Stimulated activated CD4-positive, alpha-beta T cell treated with anti-CD3 and anti-CD28 coated beads, Interleukin-12 subunit alpha, Interleukin-12 subunit beta, amount 100 ng/mL, for 48 hours (primary cell): ENCODE data around the gene GAL.
"Not testable (repeated sequence)": the region's sequence is repeated elsewhere in the genome, so short reads cannot be mapped to it uniquely, and the experiment has no call there.

Experiments
- DNase-seq, 3 donors: peaks; one replicate each; pipeline ENCODE4 v3.0.0-alpha.2; 2020; ENCODE audit warnings: low read depth in 2 of 3, low spot score in 1 of 3

The GAL gene, protein sequence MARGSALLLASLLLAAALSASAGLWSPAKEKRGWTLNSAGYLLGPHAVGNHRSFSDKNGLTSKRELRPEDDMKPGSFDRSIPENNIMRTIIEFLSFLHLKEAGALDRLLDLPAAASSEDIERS

DNA sequence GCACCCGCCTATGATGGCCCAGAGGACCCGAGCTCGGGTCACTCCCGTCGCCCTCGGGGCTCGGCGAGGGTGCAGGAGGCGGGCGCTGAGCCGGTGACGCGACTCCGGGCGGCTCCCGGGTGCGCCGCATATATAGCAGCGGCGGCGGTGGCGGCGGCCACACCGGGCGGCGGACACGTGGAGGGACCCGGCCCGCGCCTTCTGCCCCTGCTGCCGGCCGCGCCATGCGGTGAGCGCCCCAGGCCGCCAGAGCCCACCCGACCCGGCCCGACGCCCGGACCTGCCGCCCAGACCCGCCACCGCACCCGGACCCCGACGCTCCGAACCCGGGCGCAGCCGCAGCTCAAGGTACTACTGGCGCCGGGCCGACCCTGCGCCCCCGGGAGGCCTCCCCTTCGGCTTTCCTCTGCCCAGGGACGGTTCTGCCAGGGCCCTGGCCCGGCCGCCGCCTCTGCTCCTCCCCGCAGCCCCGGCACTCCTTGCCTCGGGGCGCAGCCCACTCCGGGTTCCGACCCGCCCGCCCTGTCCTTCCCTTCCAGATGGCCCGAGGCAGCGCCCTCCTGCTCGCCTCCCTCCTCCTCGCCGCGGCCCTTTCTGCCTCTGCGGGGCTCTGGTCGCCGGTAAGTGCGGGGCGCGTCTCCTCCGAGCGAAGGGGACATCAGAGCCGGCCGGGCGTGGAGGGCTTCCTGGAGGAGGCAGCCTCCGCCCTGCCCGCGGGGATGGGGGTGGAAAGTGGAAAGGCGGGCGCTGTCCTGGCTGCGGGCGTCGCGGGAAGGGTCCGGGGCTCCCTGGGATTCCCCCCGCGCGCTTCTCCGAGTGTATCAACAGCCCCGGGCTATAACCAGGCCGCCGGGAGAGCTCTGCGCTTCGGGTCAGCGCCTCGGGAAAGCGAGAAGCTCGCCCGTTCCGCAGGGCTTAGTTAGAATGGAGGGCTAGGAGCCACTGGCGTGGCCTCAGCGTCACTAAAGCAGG, at the start of gene GAL:
TSS of gene GAL (plus strand) at position 160 of the 972 bp plus-strand sequence. CDS start at position 540, 380 bp downstream.
- DNase-seq: no peak

GRCh38 chr11:68634606-68635005, 49.7 kb upstream of the GAL start:
- DNase-seq: not testable (repeated sequence)

- not testable (repeated sequence) for DNase-seq
Measured at GRCh38 chr11:68635172-68635571, 49.2 kb upstream of the GAL start.

DNA sequence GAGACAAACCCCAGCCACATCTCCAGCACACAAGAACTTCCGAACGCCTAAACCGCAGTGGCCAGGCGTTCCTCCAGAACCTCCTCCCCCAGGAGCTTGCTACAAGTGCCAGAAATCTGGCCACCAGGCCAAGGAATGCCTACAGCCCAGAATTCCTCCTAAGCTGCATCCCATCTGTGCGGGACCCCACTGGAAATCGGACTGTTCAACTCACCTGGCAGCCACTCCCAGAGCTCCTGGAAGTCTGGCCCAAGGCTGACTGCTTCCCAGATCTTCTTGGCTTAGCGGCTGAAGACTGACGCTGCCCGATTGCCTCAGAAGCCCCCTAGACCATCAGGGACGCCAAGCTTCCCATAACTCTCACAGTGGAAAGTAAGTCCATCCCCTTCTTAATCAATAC, 48.5 kb upstream of the GAL start:
- DNase-seq: not testable (repeated sequence)

DNA sequence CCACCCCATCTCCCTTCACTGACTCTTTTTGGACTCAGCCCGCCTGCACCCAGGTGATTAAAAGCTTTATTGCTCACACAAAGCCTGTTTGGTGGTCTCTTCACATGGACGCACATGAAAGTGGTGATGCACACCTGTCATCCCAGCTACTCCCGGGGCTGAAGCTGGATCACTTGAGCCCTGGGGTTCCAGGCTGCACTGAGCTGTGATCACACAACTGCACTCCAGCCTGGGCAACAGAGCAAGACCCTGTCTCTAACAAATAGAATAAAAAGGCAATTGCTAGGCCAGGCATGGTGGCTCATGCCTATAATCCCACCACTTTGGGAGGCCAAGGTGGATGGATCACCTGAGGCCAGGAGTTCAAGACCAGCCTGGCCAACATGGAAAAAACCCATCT, 45.0 kb upstream of the GAL start:
- DNase-seq: not testable (repeated sequence)

DNA sequence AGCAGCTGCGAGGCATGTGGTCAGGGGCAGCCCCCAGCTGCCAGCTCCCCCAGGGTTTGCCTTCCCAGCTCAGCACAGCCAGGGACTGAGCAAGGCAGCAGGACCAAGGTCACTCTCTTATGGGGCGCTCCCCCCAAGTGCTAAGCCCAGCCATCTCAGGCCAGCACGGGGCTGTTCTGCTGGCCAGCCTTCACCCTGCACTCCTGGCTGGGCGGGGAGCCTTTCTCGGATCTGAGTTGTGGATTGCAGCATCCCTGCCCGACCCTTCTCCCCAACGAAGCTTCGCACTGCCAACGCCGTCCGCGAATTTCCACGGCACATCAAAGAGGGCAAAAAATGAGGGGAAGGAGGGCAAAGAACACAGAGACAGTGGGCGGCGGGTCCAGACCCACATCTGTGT, 42.5 kb upstream of the GAL start:
- no peak for DNase-seq

GRCh38 chr11:68643585-68643984, 40.8 kb upstream of the GAL start:
- DNase-seq: no peak

- no peak for DNase-seq
Measured at GRCh38 chr11:68646832-68647231, 37.5 kb upstream of the GAL start.

DNA sequence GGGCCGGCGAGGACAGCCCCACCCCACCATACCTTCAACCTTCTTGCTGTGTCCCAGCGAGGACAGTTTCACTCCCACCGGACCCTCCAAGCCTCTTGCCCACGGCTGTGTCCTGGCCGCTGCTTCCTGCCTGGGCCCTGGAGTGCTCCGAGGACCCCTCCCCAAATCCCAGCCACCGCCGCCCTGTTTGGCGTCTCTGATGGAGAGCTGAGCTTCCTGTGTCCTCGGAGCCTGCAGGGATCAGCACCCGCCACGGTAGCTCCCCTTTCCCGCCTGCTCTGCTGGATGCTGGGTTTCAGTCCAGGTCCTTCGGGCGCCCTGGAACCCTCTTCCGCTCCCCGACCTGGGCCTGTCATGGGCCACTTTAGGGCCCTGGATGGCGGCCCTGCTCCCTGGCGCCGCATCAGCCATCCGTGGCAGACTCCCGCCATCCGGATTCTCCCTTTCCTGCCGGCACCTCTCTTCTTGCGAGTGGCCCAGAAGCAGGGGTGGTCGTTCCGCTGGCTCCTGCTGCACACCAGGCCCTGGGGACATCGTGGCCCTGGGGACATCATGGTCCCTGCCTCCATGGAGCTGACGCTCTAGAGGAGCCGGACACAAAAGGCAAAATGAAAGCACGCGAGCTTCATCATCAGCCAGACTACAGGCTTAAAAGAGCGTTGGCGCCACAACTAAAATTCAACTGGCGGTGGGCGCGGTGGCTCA, 34.3 kb upstream of the GAL start:
- no peak for DNase-seq

DNA sequence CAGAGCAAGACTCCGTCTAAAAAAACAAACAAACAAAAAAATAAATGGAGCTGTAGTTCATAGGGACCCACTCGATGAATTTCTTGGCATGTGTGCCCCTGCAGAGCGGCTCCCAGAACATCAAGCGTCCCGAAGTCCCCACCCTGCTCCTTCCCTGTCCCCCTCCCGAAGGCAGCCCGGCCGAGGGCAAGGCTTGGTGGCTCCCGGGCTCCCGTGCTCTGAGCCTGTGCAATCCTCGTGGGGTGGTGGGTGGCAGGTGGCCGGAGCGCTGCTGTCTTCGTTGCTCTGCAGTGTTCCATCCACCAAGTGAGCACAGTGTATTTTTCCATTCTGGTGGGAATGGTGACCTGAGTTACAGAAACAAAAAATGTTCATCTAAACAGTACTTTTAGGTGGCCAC, 33.5 kb upstream of the GAL start:
- no peak for DNase-seq

GRCh38 chr11:68651208-68651984, 32.9 kb upstream of the GAL start:
- no peak for DNase-seq

- DNase-seq: no peak
Measured at GRCh38 chr11:68651985-68652682, 32.2 kb upstream of the GAL start.

DNA sequence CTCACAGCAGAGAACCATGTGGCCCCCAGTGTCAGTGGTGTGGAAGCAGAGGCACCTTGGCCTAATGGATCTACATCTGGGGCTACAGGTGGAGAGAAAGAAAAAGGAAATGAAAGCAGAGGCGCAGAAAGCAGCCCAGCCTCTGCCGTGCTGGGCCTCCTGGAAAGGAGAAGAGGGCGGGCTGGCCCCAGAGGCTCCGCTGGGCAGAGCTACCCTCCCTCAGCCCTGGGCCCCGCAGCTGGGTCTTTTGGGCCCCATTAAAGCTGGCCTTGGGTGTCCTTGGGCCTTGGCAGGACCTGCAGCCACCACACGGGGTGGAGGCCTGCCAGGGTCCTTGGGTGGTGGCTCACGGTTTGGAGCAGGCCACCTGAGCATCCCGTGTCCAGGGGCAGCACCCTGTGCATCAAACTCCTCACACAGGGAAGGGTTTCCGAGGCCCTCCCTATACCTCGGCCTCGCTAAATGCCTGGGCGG, 31.6 kb upstream of the GAL start:
- DNase-seq: no peak

DNA sequence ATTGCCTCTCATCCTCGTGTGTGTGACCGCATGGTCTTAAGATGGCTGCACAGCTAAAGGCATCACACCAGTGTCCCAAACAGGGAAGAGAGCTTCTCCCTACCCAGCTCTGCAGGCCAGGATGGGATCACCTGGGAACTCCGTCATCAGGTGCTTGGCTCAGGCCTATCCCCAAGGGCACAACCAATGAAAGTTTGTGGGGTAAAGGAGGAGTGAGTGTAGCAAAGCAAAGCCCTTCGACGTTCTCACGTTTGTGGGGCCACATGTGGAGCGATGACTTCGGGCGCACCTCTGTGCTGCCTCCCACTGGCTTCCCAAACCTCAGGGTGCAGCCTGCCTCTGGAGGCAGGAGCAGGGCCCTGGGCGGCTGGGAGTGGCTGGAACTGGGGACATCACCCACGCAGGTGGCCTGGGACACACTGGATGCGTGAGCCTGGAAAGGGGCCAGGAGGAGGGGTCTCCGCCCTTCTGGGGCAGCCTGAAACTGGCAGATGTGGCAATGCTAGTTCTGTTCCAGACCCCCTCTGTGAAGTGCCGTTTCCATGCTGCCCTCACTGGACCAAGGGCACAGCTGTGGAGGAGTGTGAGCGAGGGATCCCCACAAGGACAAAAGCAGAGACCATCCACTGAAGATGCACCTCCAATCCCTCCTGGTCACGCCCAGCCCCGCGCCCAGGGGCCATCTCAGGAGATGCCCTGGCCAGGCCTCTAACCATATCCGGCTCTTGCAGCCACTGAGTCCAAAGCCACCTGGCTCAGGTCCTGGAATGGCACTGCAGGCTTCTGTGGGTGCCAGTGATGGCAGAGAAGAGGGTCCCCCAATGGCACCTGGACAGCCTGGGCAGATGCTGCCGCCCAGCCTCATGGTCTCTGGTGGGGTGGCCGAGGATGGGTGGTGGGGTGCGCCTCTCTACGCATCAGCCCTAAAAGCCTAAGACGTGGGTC, 30.6 kb upstream of the GAL start:
- no peak for DNase-seq

DNA sequence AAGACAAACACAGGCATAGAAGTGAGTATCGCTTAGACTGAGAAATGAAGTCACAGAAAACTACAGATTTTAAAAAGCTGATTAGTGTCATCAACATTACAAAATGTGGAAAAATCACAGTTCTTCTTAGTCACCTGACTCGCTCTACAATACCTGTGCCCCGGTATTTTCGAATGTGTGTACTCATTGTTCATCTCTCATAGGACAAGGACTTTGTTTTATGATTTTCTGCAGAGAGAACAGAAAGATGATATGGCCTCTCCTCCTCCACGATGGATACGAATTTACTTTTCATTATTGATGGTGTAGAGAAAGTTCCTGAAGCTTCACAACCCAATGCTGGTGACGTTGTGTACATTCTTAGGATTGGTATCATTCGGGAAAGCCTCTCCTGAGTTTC, 29.4 kb upstream of the GAL start:
- no peak for DNase-seq

DNA sequence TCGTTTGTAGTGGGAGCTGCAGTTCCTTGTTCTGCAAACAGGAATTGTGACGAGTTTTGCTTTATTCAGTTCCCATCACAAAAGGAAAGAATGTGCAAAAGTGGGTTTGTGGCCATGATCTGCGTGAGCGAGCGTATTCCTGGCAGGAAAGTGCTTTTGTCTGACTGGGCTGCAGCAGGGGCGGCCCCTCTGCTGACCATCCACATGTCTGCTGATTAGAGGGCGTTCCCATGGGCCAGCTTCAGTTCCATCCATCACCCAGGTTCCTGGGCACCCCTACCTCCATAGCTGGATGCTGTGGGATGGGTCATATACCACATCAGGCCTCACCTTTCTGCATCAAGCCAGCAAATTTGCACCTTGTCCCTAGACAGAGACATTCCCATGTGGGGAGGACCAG, 28.9 kb upstream of the GAL start:
- DNase-seq: no peak

GRCh38 chr11:68655806-68656205, 28.5 kb upstream of the GAL start:
- DNase-seq: no peak

DNA sequence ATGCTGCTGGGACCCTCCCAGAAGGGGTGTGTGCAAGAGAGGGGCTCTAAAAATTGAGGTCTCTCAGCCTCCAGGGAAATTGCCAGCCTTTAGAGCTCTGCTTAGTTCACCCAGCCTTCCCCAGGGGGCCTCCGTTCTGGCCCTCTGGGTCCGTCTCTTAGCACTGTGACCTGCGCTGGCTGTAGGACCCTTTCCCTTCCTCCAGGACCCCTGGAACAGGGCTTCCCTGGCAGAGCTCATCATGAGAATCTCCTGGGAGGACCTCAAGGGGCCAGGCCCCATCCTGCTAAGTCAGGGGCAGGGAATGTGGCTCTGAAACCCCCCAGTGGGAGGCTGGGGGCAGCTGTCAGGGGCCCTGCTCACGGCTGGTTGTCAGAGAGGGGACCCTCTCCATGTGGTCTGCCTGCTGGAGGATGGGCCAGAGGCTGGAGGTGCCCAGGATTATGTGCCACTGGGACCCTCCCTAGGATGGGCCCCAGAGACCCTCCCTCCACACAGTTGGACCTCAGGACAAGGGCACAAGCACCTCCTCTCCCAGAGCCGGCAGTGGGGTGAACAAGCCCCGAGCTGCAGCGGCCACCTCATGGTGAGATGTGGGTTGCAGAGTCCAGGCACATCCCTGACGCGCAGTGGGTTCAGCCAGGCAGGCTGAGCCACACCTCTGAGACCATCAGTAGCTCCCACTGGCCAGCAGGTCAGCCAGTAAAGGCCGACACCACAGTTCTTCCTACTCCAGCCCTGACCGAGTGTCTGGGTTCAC, 27.1 kb upstream of the GAL start:
- DNase-seq: no peak

DNA sequence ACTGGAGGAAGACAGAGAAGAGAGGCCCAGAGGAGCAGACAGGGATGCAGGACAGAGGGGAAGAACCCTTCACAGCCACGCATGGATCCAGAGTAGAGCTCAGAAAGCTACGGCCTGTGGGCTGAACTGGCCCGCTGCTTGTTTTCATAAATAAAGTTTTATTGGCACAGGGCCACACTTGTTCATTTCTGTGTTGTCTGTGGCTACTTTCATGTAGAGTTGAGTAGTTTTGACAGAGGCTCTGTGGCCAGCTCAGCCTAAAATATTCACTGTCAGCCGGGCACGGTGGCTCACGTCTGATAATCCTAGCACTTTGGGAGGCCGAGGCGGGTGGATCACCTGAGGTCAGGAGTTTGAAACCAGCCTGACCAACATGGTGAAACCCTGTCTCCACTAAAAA, 26.2 kb upstream of the GAL start:
- DNase-seq: no peak
